NAMALWA (cell line): ENCODE data around the gene DNAJC9.
"Not testable (repeated sequence)": the region's sequence is repeated elsewhere in the genome, so short reads cannot be mapped to it uniquely, and the experiment has no call there.

Source experiments
- DNase-seq: peaks from one replicate; pipeline ENCODE4 v3.0.0-alpha.2; 2015; ENCODE audit warnings: low spot score

The DNAJC9 gene, protein sequence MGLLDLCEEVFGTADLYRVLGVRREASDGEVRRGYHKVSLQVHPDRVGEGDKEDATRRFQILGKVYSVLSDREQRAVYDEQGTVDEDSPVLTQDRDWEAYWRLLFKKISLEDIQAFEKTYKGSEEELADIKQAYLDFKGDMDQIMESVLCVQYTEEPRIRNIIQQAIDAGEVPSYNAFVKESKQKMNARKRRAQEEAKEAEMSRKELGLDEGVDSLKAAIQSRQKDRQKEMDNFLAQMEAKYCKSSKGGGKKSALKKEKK

DNA sequence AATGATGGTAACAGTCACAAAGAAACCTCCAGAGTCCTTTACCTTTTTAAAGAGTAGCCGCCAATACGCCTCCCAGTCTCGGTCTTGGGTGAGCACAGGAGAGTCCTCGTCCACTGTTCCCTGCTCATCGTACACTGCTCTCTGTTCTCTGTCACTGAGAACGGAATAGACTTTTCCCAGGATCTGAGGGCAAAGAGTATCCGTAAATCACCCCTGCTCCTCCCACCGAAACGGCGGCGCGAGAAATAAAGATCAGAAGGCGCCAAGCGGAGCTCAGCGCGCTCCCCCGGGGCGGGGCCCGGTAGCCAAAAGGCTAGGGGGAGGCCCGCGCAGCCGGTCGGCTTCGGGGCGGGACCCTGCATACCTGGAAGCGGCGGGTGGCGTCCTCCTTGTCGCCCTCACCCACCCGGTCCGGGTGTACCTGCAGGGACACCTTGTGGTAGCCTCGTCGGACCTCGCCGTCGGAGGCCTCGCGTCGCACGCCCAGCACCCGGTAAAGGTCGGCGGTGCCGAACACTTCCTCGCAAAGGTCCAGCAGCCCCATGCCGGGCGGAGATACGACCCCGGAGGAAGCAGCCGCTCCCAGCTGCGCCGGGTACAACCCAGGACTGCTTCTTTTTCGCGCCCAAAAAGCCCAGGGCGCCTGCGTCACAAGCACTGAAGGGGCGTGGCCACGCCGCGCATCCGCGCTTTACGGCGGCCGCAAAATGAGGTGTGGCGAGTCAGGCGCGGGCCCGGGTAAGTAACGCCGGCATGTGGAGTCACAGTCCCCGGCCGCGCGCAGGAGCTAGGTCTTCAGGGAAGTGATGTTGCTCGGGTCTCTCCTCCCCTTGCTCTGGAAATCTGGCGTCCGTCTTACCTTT lies at the start of gene DNAJC9:
DNAJC9 (minus strand) TSS at position 610 of the 863 bp plus-strand sequence; CDS start at position 544, 66 bp downstream.
- DNase-seq = peak; percentile 91

DNA sequence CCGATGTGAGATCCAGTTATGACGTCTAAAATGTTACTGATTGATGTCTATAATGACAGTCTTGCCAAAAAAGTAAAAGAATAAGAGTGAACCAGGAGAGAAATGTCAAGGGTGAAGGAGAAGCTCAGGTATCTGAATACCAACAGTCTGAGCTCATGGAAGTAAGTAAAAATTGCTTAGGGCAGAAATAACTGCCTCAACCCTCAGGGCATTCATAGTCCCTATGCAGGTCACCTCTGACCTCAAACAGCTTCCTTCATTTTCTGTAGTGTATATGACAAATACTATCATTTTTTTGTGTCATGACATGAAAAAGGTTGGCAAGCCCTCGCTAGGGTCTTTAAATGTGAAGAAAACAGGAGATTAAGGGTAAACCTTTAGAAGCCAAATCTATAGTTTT lies 46.4 kb upstream of the DNAJC9 start:
- DNase-seq = no peak

DNA sequence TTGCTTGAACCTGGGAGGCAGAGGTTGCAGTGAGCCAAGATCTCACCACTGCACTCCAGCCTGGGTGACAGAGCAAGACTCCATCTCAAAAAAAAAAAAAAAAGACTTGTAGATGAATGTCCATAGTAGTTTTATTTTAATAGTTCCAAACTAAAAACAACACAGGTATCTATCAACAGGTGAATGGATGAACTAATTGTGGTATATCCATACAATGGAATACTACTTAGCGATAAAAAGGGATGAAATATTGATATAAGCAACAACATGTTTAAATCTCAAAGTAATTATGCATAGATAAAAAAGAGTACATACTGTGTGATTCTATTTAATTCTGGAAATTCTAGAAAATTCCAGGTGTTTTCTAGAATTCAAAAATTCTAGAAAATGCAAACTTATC lies 42.9 kb upstream of the DNAJC9 start:
- DNase-seq = no peak

DNA sequence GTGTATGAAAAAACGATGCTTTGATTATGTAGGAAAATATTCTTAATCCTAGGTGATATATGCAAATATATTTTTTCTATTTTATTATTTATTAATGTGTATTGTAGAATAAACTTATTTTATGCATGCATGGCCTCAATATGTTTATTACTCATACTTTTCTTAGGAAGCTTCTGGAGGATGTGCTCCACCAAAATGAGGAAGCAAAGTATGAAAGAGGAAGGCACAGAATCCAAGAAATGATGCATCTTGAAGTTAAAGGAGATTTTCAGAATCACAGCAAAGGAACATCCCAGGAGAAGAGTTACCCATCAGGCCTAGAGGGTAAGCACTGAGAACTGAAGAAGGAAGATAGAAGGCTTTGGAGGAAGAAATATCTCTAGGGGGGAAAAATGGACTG lies 40.4 kb upstream of the DNAJC9 start:
- no peak for DNase-seq

DNA sequence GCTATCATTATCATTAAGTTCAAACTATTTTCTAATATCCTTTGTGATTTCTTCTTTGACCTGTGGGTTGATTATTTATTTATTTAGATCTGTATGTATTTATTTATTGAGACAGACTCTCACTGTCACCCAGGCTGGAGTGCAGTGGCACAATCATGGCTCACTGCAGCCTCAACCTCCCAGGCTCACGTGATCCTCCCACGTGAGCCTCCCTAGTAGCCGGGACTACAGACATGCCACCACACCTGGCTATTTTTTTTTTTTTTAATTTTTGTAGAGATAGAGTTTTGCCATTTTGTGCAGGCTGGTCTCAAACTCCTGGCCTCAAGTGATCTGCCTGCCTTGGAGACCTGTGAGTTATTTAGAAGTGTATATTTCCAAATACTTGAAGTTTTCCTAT lies 34.0 kb upstream of the DNAJC9 start:
- DNase-seq = no peak

DNA sequence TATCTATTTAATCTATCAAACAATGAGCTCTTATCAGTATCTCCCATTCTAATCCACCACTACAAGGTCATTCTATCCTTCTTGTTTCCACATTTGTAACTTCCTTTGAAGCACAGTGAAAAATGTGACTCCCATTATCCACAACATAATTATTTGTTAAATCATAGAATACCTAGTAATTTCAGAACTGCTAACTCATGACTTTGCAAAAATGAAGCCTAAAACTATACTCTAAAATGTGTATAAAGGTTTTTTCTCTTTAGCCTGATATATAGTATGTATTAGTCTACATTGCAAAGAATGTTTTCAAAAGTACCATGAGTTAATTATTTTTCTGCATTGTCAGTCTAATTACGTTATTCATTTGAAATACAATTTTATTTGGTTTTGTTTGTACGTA lies 17.4 kb upstream of the DNAJC9 start:
- DNase-seq = no peak

DNA sequence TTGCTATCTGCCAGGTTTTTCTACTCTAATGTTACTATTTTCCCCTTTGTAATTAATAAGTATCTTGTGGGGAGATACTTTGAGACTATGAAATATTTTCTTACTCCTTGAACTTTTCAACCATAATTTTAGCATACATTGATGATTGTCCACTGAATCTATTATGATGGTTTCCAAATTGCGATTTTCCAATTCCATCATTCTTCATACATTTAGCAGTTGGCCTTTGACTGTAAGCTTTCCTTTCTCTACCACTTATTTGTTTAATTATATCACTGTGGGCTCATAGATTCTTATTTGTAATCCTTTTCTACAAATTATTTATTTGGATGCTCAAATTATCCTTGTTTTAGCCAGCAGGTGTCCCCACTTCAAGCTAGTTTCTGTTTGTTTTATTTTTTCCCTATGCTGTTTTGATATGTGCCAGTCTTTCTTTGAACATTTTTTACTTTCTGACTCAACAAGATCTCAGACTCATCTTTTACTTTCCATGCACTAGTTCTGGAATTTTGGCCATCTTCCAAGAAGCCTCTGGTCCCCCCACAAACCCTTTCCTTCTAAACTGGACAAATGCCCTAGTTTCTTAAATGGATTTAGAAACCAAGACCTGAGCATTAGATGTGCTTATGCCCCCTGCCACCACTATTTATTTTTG lies 16.8 kb upstream of the DNAJC9 start:
- peak; percentile 34 for DNase-seq

DNA sequence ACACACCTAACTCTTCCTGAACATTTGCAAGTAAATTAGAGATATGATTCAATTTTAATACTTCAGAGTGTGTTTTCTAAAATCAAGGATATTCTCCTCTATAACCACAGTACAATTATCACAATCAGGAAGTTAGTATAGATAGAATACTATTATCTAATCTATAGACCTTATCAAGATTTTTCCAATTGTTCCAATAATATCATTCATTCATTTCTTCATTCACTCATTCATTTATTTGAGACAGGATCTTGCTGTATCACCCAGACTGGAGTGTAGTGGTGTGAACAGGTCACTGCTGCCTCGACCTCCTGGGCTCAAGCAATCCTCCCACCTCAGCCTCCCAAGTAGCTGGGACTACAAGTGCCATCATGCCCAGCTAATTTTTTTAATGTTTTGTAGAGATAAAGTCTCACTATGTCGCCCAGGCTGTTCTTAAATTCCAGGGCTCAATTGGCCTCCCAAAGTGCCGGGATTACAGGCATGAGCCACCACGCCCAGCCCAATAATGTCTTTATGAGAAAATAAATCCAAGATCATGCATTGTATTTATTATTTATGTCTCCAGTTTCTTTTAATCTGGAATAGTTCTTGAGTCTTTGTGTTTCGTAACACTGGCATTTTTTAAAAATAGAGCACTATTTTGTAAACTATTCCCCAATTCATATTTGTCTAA lies 16.0 kb upstream of the DNAJC9 start:
- DNase-seq = no peak

DNA sequence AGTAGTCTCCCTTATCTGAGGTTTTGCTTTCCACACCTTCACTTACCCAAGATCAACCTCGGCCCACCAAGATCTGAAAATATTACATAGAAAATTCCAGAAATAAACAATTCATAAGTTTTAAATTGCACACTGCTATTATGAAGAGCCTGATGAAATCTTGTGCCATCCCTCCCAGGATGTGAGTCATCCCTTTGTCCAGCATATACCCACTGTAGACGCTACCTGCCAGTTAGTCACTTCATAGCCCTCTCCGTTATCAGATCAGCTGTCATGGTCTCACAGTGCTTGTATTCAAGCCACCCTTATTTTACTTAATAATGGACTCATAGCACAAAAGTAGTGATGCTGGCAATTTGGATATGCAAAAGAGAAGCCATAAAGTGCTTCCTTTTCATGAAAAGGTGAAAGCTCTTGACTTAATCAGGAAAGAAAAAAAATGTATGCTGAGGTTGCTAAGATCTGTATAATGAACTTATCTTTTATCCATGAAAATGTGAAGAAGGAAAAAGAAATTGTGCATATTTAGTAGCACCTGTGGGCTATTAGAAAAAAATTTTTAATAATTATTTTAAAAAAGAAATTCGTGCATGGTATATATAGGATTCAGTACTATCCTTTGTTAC lies 15.2 kb upstream of the DNAJC9 start:
- no peak for DNase-seq

DNA sequence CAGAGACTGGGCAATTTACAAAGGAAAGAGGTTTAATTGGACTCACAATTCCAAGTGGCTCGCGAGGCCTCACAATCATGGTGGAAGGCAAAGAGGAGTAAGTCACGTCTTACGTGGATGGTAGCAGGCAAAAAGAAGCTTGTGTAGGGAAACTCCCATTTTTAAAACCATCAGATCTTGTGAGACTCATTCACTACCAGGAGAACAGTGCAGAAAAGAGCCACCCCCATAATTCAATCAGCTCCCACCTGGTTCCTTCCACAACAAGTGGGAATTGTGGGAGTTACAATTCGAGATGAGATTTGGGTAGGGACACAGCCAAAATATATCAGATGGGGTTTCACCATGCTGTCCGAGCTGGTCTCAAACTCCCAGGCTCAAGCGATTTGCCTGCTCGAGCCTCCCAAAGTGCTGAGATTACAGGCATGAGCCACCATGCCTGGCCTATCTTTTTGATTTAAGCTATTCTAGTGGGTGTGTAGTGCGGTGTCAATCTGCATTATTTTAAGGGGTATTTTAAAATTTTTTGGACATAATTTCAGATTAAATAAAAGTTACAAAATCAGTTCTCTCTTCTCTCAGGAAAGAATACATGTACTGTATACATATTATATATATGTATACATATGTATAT lies 14.4 kb upstream of the DNAJC9 start:
- DNase-seq = no peak

DNA sequence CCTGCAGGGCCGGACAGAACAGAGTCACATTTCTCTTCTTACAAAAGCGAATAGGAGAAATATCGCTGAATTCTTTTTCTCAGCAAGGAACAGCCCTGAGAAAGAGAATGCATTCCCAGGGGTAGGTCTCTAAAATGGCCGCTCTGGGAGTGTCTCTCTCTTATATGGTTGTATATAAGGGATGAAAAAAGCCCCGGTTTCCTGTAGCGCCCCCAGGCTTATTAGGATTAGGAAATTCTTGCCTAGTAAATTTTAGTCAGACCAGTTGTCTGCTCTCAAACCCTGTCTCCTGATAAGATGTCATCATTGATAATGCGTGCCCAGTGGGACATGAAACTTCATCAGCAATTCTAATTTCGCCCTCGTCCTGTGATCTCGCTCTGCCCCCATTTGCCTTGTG lies 11.6 kb upstream of the DNAJC9 start:
- not testable (repeated sequence) for DNase-seq

DNA sequence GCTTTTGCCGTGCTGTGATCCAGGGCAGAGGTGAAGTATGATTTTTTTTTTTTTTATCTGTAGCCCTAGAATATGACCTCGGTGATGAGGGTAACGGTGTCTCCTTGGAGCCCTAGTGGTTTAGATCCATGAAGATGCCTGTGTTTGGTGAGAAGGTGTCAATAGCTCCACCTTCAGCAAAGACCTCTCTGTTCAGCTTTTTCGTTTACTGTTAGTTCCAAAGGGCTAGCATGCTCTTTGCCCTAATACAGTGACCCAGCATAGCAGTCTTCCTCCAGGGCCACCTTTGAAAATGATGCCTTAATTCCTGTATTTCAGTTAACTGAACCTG lies 6.1 kb upstream of the DNAJC9 start:
- peak; percentile 53 for DNase-seq

DNA sequence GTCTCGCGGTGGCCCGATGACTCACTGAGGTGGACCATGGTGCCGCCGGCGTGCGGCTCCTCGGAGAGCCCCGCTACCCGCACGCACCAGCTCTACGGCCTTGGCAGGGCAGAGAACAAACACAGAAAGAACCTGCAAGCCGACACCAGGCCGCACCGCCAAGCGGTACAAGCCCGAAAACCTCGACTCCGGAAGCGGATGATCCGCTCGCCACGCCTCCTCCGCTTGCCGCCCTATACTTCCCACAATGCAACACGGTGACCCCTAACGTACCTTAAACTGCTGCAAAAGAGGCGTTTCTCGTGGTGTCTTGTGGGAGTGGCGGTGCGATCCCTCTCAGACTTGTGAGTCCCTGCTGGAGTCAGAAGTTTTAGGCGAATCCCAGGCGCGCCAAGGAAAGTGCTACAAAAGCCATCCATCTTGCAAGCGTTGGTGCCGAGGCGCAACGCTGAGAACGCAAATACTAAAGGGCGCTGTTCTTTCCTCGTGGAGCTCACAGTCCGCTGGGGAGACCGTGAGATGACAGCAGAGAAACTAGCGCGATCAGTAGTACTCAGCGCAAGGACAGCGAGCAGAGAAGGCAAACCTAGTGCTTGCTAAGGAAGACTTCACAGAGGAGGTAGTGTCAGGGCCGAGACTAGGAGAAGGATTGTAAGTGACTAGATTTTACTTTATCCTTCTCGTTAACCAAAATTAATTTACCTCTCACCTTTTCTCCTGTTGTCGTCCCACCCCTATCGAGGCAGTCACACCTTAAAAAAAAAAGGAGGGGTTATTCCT lies 5.6 kb upstream of the DNAJC9 start, which contains the start of gene MRPS16:
MRPS16 (minus strand) TSS at position 200 of the 780 bp plus-strand sequence; CDS start at position 38, 162 bp downstream.
- DNase-seq = peak; percentile 91

DNA sequence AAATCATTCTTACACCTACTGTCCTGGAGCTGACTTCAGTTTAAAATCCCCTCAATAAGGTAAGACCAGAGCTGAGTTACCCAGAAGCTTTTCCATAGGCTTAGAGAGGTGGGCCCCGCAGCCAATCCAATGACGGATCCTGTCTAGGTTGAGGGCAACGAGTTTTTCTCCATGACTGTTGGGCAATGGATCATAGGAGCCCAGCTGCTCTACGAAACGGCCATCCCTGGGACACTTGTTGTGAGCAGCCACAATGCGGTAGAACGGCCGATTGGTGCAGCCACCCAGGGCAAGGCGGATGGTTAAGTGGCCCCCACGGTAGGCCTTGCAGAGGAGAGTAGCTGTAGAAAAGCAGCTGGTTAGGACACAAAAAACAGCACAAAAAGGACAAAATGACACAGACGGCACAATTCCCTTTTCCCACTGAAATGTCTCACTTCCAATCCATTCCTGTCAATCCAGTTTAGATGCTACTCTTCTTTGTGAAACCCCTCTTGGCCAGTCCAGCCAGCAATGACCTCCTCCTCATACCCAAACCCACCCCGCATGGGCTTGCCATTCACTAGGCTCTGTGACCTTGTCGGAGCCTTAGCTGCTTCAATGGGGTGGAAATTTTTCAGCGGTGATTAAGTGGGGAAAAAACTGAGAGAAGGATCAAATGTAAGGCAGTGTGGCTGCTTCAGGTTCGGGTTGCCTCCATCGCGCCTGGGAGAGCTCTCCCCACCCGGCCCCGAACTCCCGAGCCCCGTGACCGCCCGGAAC lies 4.8 kb upstream of the DNAJC9 start:
- no peak for DNase-seq

DNA sequence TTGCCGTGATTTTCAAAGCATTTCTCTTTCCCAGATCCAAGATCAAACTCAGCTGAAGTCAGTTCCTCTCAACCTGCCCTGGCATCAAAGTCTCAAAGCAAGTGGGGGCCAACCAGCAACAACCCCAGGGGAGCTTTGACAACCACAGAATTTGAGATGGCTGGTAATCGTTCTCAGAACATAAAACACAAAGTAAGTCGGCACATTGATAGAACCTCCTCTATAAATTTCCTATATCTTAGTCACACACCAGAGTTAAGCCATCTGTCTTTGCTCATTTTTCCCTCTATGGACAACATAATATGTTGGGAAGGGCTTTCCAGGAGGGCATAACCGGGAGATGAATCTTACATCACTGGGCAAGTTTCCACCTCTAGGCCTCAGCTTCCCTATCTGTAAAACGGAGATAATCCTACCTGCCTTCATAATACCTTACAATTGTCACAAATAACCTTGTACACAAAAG lies 1.2 kb upstream of the DNAJC9 start:
- DNase-seq = peak; percentile 1

DNA sequence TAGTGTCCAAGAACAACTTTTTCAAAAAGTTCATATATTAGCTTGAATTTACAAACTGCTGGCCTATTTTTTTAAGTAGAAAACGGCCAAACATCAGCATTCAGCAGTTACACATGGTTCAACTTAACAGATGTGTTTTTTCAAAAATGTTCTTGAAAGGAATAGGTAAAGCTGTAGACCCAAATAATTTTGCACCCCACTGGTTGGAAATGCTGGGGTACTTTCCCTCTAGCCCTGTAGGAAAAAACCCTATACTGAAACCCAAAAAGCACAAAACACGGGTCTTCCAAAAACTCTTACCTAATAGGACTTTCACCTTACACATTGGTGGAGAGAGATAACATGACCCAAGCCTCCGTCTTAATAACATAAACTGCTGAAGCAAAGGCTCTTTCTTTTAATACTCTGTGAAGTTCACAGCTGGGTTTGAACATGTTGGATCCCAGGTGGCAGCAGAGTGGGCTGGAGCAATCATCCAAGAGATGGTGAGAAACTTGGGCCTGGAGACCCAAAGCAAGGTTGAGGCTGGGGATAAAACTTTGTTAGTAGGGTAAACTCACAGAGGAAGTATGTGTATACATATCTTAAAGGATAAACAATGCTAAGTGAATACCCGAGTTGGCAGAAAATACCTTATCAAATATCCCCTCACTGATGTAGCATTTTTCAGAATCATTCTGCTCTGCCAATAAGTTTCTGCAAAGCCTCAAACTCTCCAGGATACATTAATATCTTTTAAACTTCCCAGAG lies 629 bp upstream of the DNAJC9 start:
- DNase-seq = peak; percentile 45

DNA sequence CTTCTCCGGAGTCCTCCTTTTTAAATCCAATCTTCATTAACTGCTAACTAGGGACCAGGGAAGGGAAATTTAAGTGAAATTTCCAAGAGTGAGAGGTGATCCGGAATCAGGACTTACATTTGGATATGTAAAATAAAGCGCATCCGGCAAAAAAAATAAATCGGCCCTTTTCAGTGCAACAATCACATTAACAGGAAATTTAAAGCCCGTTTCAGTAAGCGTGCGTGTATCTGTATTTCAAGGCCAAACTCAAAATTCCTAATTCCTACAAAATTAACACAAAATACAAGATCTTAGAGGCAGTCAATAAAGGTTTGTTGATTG lies 771 bp downstream of the DNAJC9 start:
- no peak for DNase-seq

DNA sequence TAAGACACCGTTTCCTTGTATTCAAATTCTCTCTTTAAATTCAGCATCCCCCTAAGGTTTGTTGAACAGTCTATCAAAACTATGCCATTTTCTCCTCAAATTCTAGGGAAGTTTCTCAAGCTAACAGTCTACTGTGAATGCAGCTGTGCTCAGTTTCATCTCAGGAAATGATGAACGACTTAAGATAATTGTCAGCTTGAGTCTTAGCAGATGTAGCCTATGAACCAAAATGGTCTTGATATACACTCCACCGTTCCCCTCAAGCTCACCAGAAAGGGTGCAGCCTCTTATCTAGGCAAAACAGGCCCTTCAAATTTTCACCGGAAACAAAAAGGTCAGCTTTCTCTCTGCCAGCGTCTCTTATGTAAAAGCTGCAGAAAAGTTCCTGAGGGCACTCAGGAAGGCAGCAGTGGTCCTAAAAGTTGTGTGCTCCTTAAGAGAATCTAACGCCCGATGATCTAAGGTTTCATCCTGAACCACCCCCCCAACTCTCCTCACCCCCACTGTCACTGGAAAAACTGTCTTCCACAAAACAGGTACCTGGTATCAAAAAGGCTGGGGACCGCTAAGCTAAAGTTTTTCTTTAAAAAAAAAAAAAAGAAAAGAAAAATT lies 2.1 kb downstream of the DNAJC9 start:
- peak; percentile 5 for DNase-seq

DNA sequence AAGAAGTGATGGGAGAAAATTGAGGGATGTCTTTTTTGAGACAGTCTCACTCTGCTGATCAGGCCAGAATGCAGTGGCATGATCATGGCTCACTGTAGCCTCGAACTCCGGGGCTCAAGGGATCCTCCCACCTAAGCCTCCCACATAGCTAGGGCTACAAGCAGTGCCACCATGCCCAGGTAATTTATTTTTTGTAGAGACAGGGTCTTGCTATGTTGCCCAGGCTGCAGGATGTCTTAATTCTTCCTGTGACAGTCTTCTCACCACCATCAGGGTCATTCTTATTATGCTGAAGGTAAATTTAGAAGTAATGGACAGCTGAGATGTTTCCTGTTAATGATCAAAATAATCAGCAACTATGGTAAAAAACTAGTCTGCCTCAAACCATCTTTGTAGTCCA lies 7.1 kb downstream of the DNAJC9 start:
- no peak for DNase-seq
